OCI-LY1 (cell line): ENCODE results near the gene RANBP1.

Experiments
- H2AFZ ChIP-seq: fragments of 200-600 bp; sonication (generic), shearing (Covaris generic); 2 replicates; pipeline ENCODE4 v1.6.0; 2014; ENCODE audit warnings: antibody characterized with exemption, mild to moderate bottlenecking, low read length
- H3F3A ChIP-seq: fragments of 200-600 bp; sonication (generic), shearing (Covaris generic); 2 replicates; pipeline ENCODE4 v1.6.0; 2014; ENCODE audit warnings: mild to moderate bottlenecking, antibody characterized with exemption, low read length, moderate library complexity; ENCODE audit not compliant: insufficient read depth
- H3K27ac ChIP-seq: fragments of 200-600 bp; sonication (generic); 2 replicates; pipeline ENCODE4 v1.5.1; 2014; ENCODE audit warnings: low read length, mixed run types, mild to moderate bottlenecking, low read depth; ENCODE audit not compliant: poor library complexity, severe bottlenecking
- H3K27me3 ChIP-seq: fragments of 200-600 bp; sonication (generic); 2 replicates; pipeline ENCODE4 v1.6.0; 2014; ENCODE audit warnings: antibody characterized with exemption, mild to moderate bottlenecking, low read length, moderate library complexity; ENCODE audit not compliant: insufficient read depth
- H3K36me3 ChIP-seq: fragments of 200-600 bp; sonication (generic); 2 replicates; pipeline ENCODE4 v1.6.1; 2014; ENCODE audit warnings: mild to moderate bottlenecking, antibody characterized with exemption, low read length, moderate library complexity, mixed read lengths; ENCODE audit not compliant: insufficient read depth
- H3K4me1 ChIP-seq: fragments of 200-600 bp; sonication (generic); 2 replicates; pipeline ENCODE4 v1.5.1; 2014; ENCODE audit warnings: mild to moderate bottlenecking, low read length, moderate library complexity; ENCODE audit not compliant: insufficient read depth, severe bottlenecking
- H3K4me2 ChIP-seq: fragments of 200-600 bp; sonication (generic), shearing (Covaris generic); 2 replicates; pipeline ENCODE4 v1.6.1; 2014; ENCODE audit warnings: low read length
- H3K4me3 ChIP-seq: fragments of 200-600 bp; sonication (generic); 2 replicates; pipeline ENCODE4 v1.5.1; 2014; ENCODE audit warnings: low read length, low read depth, mild to moderate bottlenecking, mixed read lengths; ENCODE audit not compliant: poor library complexity, severe bottlenecking
- H3K79me2 ChIP-seq: fragments of 200-600 bp; shearing (Covaris generic); 2 replicates; pipeline ENCODE4 v1.6.1; 2016; ENCODE audit warnings: mixed run types, low read length, mixed read lengths; ENCODE audit not compliant: insufficient read depth
- H3K9ac ChIP-seq: fragments of 200-600 bp; sonication (generic), shearing (Covaris generic); 2 replicates; pipeline ENCODE4 v1.6.1; 2014; ENCODE audit warnings: mild to moderate bottlenecking, low read length, mixed read lengths
- H3K9me2 ChIP-seq: fragments of 200-600 bp; sonication (generic), shearing (Covaris generic); 2 replicates; pipeline ENCODE4 v1.6.1; 2014; ENCODE audit warnings: low read depth, mild to moderate bottlenecking, low read length, mixed read lengths
- H3K9me3 ChIP-seq: fragments of 200-600 bp; shearing (Covaris generic); 2 replicates; pipeline ENCODE4 v1.6.1; 2014; ENCODE audit warnings: low read length, mixed read lengths
- H4K20me1 ChIP-seq: fragments of 200-600 bp; sonication (generic), shearing (Covaris generic); 2 replicates; pipeline ENCODE4 v1.6.0; 2016; ENCODE audit warnings: mild to moderate bottlenecking, low read length; ENCODE audit not compliant: insufficient read depth
- CTCF ChIP-seq: fragments of 200-600 bp; sonication (generic), shearing (Covaris generic); IDR thresholded peaks from 2 replicates; pipeline ENCODE4 v1.5.1; 2017; ENCODE audit warnings: mild to moderate bottlenecking, antibody characterized with exemption, low read length, moderate library complexity, mixed read lengths
- EZH2 ChIP-seq: fragments of 200-600 bp; sonication (generic), shearing (Covaris generic); IDR thresholded peaks from 2 replicates; pipeline ENCODE4 v1.8.0; 2017; ENCODE audit warnings: borderline replicate concordance, mixed run types, mild to moderate bottlenecking, antibody characterized with exemption, low read length, moderate library complexity, mixed read lengths

Gene RANBP1

GRCh38 chr22:20174785-20175596 is 59.1 kb downstream of the RANBP1 start:
- H3K79me2 ChIP-seq = no peaks in the 10 kb centered on the region
- no peak overlapping the region for H3K27ac ChIP-seq
- H3K9me3 ChIP-seq = no peaks in the 10 kb centered on the region
- H4K20me1 ChIP-seq = no peaks in the 10 kb centered on the region
- H3K4me1 ChIP-seq = no peaks in the 10 kb centered on the region
- H2AFZ ChIP-seq = no peak overlapping the region
- no peak overlapping the region for H3K9ac ChIP-seq
- H3K9me2 ChIP-seq = no peaks in the 10 kb centered on the region
- H3F3A ChIP-seq = no peaks in the 10 kb centered on the region
- TF ChIP-seq CTCF (no peak), EZH2 (no peak)
- no peak overlapping the region for H3K4me2 ChIP-seq
- no peaks in the 10 kb centered on the region for H3K36me3 ChIP-seq
- H3K27me3 ChIP-seq = 0 out of 2 replicates have a peak, but pooled peaks cover 11% of the 10 kb centered on the region
- no peak overlapping the region for H3K4me3 ChIP-seq

GRCh38 chr22:20175597-20175900 is 59.6 kb downstream of the RANBP1 start:
- H3K9me3 ChIP-seq = no peaks in the 10 kb centered on the region
- H3K4me3 ChIP-seq = no peak overlapping the region
- TF ChIP-seq CTCF = no peak
- no peak for TF ChIP-seq EZH2
- H3K79me2 ChIP-seq = no peaks in the 10 kb centered on the region
- no peaks in the 10 kb centered on the region for H3F3A ChIP-seq
- H3K4me1 ChIP-seq = no peaks in the 10 kb centered on the region
- no peak overlapping the region for H2AFZ ChIP-seq
- H4K20me1 ChIP-seq = no peaks in the 10 kb centered on the region
- H3K9ac ChIP-seq = no peak overlapping the region
- H3K9me2 ChIP-seq = no peaks in the 10 kb centered on the region
- no peak overlapping the region for H3K27ac ChIP-seq
- H3K27me3 ChIP-seq = 0 out of 2 replicates have a peak, but pooled peaks cover 11% of the 10 kb centered on the region
- H3K4me2 ChIP-seq = no peak overlapping the region
- no peaks in the 10 kb centered on the region for H3K36me3 ChIP-seq

- no peak overlapping the region for H3K4me2 ChIP-seq
- H3K79me2 ChIP-seq = no peaks in the 10 kb centered on the region
- H3K9me3 ChIP-seq = no peaks in the 10 kb centered on the region
- no peaks in the 10 kb centered on the region for H3K4me1 ChIP-seq
- H3K27me3 ChIP-seq = 0 out of 2 replicates have a peak, but pooled peaks cover 7% of the 10 kb centered on the region
- no peak overlapping the region for H3K4me3 ChIP-seq
- no peaks in the 10 kb centered on the region for H3K36me3 ChIP-seq
- H3K9me2 ChIP-seq = no peaks in the 10 kb centered on the region
- TF ChIP-seq CTCF = no peak
- TF ChIP-seq EZH2 = no peak
- no peak overlapping the region for H2AFZ ChIP-seq
- H3K27ac ChIP-seq = no peak overlapping the region
- H3K9ac ChIP-seq = no peak overlapping the region
- no peaks in the 10 kb centered on the region for H3F3A ChIP-seq
- H4K20me1 ChIP-seq = no peaks in the 10 kb centered on the region
Measured at GRCh38 chr22:20176421-20177085, 60.6 kb downstream of the RANBP1 start.
